ENCODE results near the gene GSTT2. TPM values are rescaled to one million over a fixed set of nuclear protein-coding genes. Genes with fewer than 3 reads are reported as not detected.

GSTT2 gene
- total and polyA plus RNA-seq, 10 of the 15 experiments (the other 5 are each of a cell fraction or from before 2014, with no cell fraction given), result not detected

Other genes starting within 250 kb of the GSTT2 start
Only the 7 nearest of the 15 such genes appear.
- gene SLC2A11, start 122.3 kb upstream of the GSTT2 start, total RNA-seq (2014; rRNA removed), result 10.5 and 13.0 TPM in 2 replicates
- 8.1 and 8.9 TPM in 2 replicates for gene SLC2A11, start 122.3 kb upstream of the GSTT2 start, total RNA-seq (2014; rRNA removed; fragmentation: Illumina TruSeq; extraction: Trizol)
- 12.2 and 15.7 TPM in 2 replicates for gene SLC2A11, start 122.3 kb upstream of the GSTT2 start, total RNA-seq (2021)
- 7.5 and 8.4 TPM in 2 replicates for gene SLC2A11, start 122.3 kb upstream of the GSTT2 start, polyA plus RNA-seq (2011; rRNA removed)
- 8.6 and 13.3 TPM in 2 replicates for gene SLC2A11, start 122.3 kb upstream of the GSTT2 start, polyA plus RNA-seq (2014; fragmentation: Illumina TruSeq; extraction: Trizol)
- gene SLC2A11, start 122.3 kb upstream of the GSTT2 start, polyA plus RNA-seq (2014; fragmentation: Nextera tagmentation; extraction: Ambion mirVana), result 1 to 10 TPM in 1 of 2 experiments, under 1 TPM in 1; 0.98 to 2.9 TPM
- gene SLC2A11, start 122.3 kb upstream of the GSTT2 start, polyA plus RNA-seq (2014; rRNA removed), result 17.7 and 18.3 TPM in 2 replicates
- 1 to 10 TPM; 8.0 TPM for gene SLC2A11, start 122.3 kb upstream of the GSTT2 start, polyA plus RNA-seq (2016; fragmentation: Nextera tagmentation; extraction: Ambion mirVana)
- 737 and 939 TPM in 2 replicates for gene MIF, start 85.8 kb upstream of the GSTT2 start, total RNA-seq (2014; rRNA removed)
- gene MIF, start 85.8 kb upstream of the GSTT2 start, total RNA-seq (2014; rRNA removed; fragmentation: Illumina TruSeq; extraction: Trizol), result 183 and 215 TPM in 2 replicates
- 1,146 and 1,222 TPM in 2 replicates for gene MIF, start 85.8 kb upstream of the GSTT2 start, total RNA-seq (2021)
- gene MIF, start 85.8 kb upstream of the GSTT2 start, polyA plus RNA-seq (2011; rRNA removed), result 233 and 593 TPM in 2 replicates
- gene MIF, start 85.8 kb upstream of the GSTT2 start, polyA plus RNA-seq (2014; fragmentation: Illumina TruSeq; extraction: Trizol), result 5.2 and 37.7 TPM in 2 replicates
- gene MIF, start 85.8 kb upstream of the GSTT2 start, polyA plus RNA-seq (2014; fragmentation: Nextera tagmentation; extraction: Ambion mirVana), result 100 to 1,000 TPM; 188 to 220 TPM
- 1,025 and 1,355 TPM in 2 replicates for gene MIF, start 85.8 kb upstream of the GSTT2 start, polyA plus RNA-seq (2014; rRNA removed)
- 1,000 to 10,000 TPM; 2,816 to 2,972 TPM for gene MIF, start 85.8 kb upstream of the GSTT2 start, polyA plus RNA-seq (2016; fragmentation: Nextera tagmentation; extraction: Ambion mirVana)
- gene GSTT2B, start 18.9 kb upstream of the GSTT2 start, total RNA-seq (2014; rRNA removed), result not detected in 2 replicates
- gene GSTT2B, start 18.9 kb upstream of the GSTT2 start, total RNA-seq (2014; rRNA removed; fragmentation: Illumina TruSeq; extraction: Trizol), result not detected in 2 replicates
- 0.21 TPM in 1 of 2 replicates, not detected in the other for gene GSTT2B, start 18.9 kb upstream of the GSTT2 start, total RNA-seq (2021)
- gene GSTT2B, start 18.9 kb upstream of the GSTT2 start, polyA plus RNA-seq (2011; rRNA removed), result 0.15 TPM in 1 of 2 replicates, not detected in the other
- gene GSTT2B, start 18.9 kb upstream of the GSTT2 start, polyA plus RNA-seq (2014; fragmentation: Illumina TruSeq; extraction: Trizol), result not detected in 2 replicates
- not detected for gene GSTT2B, start 18.9 kb upstream of the GSTT2 start, polyA plus RNA-seq (2014; fragmentation: Nextera tagmentation; extraction: Ambion mirVana)
- not detected in 2 replicates for gene GSTT2B, start 18.9 kb upstream of the GSTT2 start, polyA plus RNA-seq (2014; rRNA removed)
- under 1 TPM in 1 of 2 experiments, not detected in 1; 0.29 TPM for gene GSTT2B, start 18.9 kb upstream of the GSTT2 start, polyA plus RNA-seq (2016; fragmentation: Nextera tagmentation; extraction: Ambion mirVana)
- 1.4 and 1.7 TPM in 2 replicates for gene DDTL, start 13.2 kb upstream of the GSTT2 start, total RNA-seq (2014; rRNA removed)
- gene DDTL, start 13.2 kb upstream of the GSTT2 start, total RNA-seq (2014; rRNA removed; fragmentation: Illumina TruSeq; extraction: Trizol), result not detected in 2 replicates
- not detected in 2 replicates for gene DDTL, start 13.2 kb upstream of the GSTT2 start, total RNA-seq (2021)
- gene DDTL, start 13.2 kb upstream of the GSTT2 start, polyA plus RNA-seq (2011; rRNA removed), result 0.05 TPM in 1 of 2 replicates, not detected in the other
- not detected in 2 replicates for gene DDTL, start 13.2 kb upstream of the GSTT2 start, polyA plus RNA-seq (2014; fragmentation: Illumina TruSeq; extraction: Trizol)
- 1 to 10 TPM in 1 of 2 experiments, under 1 TPM in 1; 0.74 to 2.2 TPM for gene DDTL, start 13.2 kb upstream of the GSTT2 start, polyA plus RNA-seq (2014; fragmentation: Nextera tagmentation; extraction: Ambion mirVana)
- gene DDTL, start 13.2 kb upstream of the GSTT2 start, polyA plus RNA-seq (2014; rRNA removed), result 0.83 and 2.2 TPM in 2 replicates
- 1 to 10 TPM; 3.8 to 4.0 TPM for gene DDTL, start 13.2 kb upstream of the GSTT2 start, polyA plus RNA-seq (2016; fragmentation: Nextera tagmentation; extraction: Ambion mirVana)
- 245 and 263 TPM in 2 replicates for gene DDT, start 5.7 kb upstream of the GSTT2 start, total RNA-seq (2014; rRNA removed)
- gene DDT, start 5.7 kb upstream of the GSTT2 start, total RNA-seq (2014; rRNA removed; fragmentation: Illumina TruSeq; extraction: Trizol), result 55.1 and 56.5 TPM in 2 replicates
- 177 and 181 TPM in 2 replicates for gene DDT, start 5.7 kb upstream of the GSTT2 start, total RNA-seq (2021)
- 262 and 263 TPM in 2 replicates for gene DDT, start 5.7 kb upstream of the GSTT2 start, polyA plus RNA-seq (2011; rRNA removed)
- gene DDT, start 5.7 kb upstream of the GSTT2 start, polyA plus RNA-seq (2014; fragmentation: Illumina TruSeq; extraction: Trizol), result 17.6 and 33.0 TPM in 2 replicates
- 10 to 100 TPM; 25.1 to 70.2 TPM for gene DDT, start 5.7 kb upstream of the GSTT2 start, polyA plus RNA-seq (2014; fragmentation: Nextera tagmentation; extraction: Ambion mirVana)
- 408 and 473 TPM in 2 replicates for gene DDT, start 5.7 kb upstream of the GSTT2 start, polyA plus RNA-seq (2014; rRNA removed)
- gene DDT, start 5.7 kb upstream of the GSTT2 start, polyA plus RNA-seq (2016; fragmentation: Nextera tagmentation; extraction: Ambion mirVana), result 100 to 1,000 TPM; 227 to 244 TPM
- not detected in 2 replicates for gene GSTT4, start 25.3 kb downstream of the GSTT2 start, total RNA-seq (2014; rRNA removed)
- not detected in 2 replicates for gene GSTT4, start 25.3 kb downstream of the GSTT2 start, total RNA-seq (2014; rRNA removed; fragmentation: Illumina TruSeq; extraction: Trizol)
- not detected in 2 replicates for gene GSTT4, start 25.3 kb downstream of the GSTT2 start, total RNA-seq (2021)
- gene GSTT4, start 25.3 kb downstream of the GSTT2 start, polyA plus RNA-seq (2011; rRNA removed), result not detected in 2 replicates
- not detected in 2 replicates for gene GSTT4, start 25.3 kb downstream of the GSTT2 start, polyA plus RNA-seq (2014; fragmentation: Illumina TruSeq; extraction: Trizol)
- gene GSTT4, start 25.3 kb downstream of the GSTT2 start, polyA plus RNA-seq (2014; fragmentation: Nextera tagmentation; extraction: Ambion mirVana), result not detected
- gene GSTT4, start 25.3 kb downstream of the GSTT2 start, polyA plus RNA-seq (2014; rRNA removed), result not detected in 2 replicates
- not detected for gene GSTT4, start 25.3 kb downstream of the GSTT2 start, polyA plus RNA-seq (2016; fragmentation: Nextera tagmentation; extraction: Ambion mirVana)
- gene CABIN1, start 31.2 kb downstream of the GSTT2 start, total RNA-seq (2014; rRNA removed), result 36.1 and 39.8 TPM in 2 replicates
- 18.2 and 18.7 TPM in 2 replicates for gene CABIN1, start 31.2 kb downstream of the GSTT2 start, total RNA-seq (2014; rRNA removed; fragmentation: Illumina TruSeq; extraction: Trizol)
- 56.5 and 58.6 TPM in 2 replicates for gene CABIN1, start 31.2 kb downstream of the GSTT2 start, total RNA-seq (2021)
- 4.5 and 9.4 TPM in 2 replicates for gene CABIN1, start 31.2 kb downstream of the GSTT2 start, polyA plus RNA-seq (2011; rRNA removed)
- gene CABIN1, start 31.2 kb downstream of the GSTT2 start, polyA plus RNA-seq (2014; fragmentation: Illumina TruSeq; extraction: Trizol), result 11.0 and 18.8 TPM in 2 replicates
- gene CABIN1, start 31.2 kb downstream of the GSTT2 start, polyA plus RNA-seq (2014; fragmentation: Nextera tagmentation; extraction: Ambion mirVana), result 1 to 10 TPM; 5.6 to 6.5 TPM
- gene CABIN1, start 31.2 kb downstream of the GSTT2 start, polyA plus RNA-seq (2014; rRNA removed), result 25.2 and 34.7 TPM in 2 replicates
- gene CABIN1, start 31.2 kb downstream of the GSTT2 start, polyA plus RNA-seq (2016; fragmentation: Nextera tagmentation; extraction: Ambion mirVana), result 10 to 100 TPM; 14.9 to 17.4 TPM